GM12873 (cell line): Measurements from ENCODE around the gene MYO1G.

Experiments used
- TF ChIP-seq, protein P1 (sequence below): IDR thresholded peaks from 2 replicates; pipeline ENCODE4 v1.5.1; 2012; ENCODE audit warnings: low read depth, mild to moderate bottlenecking, moderate library complexity, low read length, control low read depth; ENCODE audit not compliant: insufficient read depth; ENCODE audit errors: missing control alignments

Gene MYO1G

DNA sequence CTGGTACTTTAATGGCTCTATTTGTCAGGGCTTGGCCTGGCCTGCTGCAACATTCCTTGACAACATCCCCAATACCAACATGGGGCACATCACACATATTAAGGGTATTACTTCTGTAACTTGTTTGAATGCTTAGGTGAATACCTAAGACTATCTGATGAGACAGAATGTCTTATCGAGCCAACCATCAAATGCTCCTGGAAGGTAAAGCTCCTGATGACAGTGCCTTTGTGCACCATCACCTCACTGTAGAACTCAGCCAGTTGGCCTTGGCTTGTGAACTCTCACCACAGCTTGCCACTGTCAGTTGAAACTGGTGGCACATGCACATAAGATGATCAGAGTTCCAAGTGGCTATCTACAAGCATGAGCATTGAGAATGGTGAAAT, 3.7 kb upstream of the MYO1G start:
- TF ChIP-seq, protein P1, sequence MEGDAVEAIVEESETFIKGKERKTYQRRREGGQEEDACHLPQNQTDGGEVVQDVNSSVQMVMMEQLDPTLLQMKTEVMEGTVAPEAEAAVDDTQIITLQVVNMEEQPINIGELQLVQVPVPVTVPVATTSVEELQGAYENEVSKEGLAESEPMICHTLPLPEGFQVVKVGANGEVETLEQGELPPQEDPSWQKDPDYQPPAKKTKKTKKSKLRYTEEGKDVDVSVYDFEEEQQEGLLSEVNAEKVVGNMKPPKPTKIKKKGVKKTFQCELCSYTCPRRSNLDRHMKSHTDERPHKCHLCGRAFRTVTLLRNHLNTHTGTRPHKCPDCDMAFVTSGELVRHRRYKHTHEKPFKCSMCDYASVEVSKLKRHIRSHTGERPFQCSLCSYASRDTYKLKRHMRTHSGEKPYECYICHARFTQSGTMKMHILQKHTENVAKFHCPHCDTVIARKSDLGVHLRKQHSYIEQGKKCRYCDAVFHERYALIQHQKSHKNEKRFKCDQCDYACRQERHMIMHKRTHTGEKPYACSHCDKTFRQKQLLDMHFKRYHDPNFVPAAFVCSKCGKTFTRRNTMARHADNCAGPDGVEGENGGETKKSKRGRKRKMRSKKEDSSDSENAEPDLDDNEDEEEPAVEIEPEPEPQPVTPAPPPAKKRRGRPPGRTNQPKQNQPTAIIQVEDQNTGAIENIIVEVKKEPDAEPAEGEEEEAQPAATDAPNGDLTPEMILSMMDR, result no peak

DNA sequence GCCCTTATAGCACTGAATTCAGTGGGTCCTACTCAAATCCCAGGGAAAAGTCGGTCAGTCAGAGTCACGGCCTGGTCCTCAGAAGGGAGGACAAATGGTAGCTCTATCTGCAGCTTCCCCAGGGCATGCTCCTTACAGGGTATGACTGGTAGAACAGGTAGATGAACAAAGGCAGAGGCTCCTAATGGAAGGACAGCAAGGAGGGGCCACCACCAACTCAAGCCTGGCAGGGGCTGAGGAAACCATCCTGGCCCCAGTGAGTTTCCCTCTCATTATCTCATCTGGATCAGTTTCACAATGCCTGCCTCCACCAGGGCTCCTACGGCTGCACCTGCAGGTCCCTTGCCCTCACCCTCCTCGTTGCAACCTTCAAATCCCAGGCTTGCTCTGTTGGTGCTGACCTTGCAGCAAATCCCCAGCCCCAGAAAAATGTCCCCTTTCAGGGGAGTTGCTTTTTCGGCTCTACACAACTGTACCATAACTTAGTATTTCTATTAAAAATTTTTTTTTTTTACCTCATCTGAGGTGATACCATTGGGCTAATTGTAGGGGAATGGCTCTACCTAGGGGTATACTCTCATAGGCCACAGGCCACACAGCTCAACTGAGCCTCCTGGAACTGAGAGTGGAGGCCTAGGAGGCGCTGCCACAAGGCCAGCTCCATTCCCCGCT, 2.4 kb upstream of the MYO1G start:
- TF ChIP-seq, protein P1, result no peak

DNA sequence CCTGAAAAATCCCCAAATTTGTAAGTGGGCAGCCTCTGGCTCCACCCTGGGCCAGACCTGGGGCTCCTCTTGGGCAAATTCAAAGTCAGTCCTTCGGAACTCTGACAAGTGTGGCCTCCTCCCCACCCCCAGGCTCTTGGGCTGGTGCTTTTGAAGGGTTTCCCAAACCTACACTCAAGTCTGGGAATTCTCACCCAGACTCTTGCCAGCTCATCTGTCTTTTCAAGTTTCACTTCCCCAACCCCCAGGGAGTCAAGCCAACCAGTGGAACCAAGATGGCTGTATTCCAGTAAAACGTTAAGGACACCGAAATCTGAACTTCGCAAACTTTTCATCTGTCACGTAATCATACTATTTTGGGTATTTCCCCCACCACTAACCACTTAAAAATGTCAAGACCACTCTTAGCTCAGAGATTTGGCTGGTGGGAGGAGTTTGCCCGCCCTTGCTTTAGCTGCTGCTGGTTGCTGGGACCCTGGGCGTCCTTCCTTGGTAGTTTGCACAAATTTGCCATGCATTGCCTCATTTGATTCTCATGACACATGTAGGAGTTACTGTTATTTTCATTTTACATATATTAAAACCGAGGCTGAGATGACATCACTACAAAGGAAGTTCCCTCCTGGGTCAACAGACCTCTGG, 1.7 kb upstream of the MYO1G start:
- TF ChIP-seq, protein P1, result no peak

DNA sequence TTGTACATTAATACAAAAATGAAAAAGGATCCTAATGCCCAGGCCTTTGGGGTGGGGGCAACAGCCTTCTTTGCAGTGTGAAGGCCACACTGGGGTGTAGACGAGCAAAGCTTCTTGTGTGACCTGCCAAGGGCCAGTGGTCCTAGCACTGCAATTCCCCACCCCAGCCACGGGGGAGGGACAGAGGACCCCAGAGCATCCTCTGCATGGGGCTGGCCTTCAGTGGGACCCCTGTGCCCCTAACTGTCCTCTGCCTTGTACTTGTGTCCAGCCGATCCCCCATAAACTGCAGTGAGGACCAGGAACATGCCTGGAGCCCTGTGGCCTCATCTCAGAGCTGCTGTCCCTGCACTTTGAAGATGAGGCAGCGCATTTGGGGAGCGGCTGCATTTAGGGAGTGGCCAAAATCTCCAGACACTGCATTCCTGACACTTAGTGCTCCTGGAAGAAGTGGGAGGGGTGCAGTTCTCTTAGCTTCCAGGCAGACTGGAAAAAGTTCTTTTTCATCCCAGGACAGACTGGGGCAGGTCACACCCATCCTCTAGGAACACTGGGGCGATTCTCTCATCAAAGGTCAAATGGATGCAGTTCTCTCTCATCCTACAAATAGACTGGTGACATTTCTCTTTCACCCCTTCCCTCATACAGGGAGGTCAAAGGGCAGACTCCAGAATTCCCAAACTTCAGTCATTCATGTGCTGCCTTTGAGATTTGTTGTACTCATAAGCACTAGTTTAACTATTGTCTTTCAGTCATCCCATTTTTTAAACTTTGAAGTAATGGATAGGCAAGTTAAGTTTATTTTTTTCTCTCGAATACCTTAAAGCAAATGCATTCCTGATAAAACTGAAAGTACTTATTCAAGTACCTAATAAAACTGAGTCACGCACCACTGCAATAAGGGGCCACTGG, 922 bp upstream of the MYO1G start:
- TF ChIP-seq, protein P1, result peak; percentile 63

DNA sequence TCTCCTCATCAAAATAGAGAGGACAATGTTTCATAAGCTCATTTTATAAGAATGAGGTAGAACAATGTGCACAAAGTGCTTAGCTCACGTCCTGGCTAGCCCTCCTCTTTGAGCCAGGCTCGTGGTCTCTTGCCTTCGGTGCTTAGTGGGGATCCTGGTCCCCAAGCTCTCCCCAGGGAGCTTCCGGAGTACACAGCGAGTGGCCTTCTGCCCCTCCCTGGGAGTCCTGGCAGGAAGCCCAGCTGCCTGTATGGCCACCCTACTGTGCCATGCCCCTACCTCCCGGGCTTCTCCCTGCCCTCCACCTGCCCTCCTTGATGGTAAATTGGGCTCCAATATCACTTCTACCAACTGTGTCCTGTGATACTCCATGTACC, 868 bp downstream of the MYO1G start:
- TF ChIP-seq, protein P1, result no peak

DNA sequence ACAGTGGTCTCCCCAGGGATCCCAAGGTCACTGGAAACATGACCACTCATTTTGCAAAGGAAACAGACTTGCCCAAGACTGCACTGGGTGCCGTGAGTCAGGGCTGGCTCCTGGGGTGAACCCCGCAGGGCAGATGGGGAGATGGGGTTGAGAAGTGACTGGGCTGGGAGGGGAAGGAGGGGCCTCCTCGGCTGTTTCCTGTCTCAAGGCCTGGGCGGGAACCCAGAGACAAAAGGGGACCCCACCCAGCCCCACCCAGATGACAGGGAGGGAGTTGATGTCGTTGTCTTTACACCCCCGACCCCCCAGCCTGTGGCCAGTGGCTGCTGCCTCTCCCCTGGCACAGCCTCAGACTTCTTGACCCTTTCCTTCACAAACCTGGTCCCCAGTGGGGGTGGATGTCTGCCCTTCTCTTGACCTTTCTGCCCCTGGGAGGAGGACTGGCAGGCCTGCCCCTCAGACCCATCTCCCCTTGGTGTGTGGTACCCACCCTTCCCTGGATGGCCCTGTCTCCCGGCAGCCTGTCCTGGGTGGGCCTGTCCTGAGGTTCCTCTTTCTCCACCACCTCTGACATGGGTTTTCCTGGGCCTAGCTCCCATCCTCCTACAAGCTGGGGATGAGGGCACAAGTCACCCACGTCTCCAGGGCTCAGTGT, 1.4 kb downstream of the MYO1G start:
- TF ChIP-seq, protein P1, result no peak
